ENCODE measurements around the gene HLA-DRA. TPM values are rescaled to one million over a fixed set of nuclear protein-coding genes. Genes with fewer than 3 reads are reported as not detected.

Gene HLA-DRA
- total RNA-seq, 1 experiment from 2014 or later = 2.8 TPM

DNA sequence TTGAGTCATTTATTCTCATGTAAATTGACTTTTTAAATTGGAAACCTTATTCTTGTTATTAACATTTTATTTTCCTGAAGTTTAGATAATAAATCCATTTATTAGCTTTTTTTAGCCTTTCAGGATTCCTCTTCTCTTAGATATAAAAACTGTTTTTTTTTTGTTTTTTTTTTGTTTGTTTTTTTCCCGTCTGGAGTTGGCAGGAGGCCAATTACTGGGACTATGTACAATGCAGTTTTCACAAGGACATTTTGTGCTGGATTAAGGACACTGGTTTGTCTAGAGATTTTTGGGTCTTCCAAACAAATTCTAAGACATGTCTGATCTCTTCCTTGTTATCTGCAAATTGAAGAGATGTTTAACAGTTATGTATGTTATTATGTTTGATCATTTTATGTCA lies 34.0 kb upstream of the HLA-DRA start (continued):
- TF ChIP-seq, protein P1, sequence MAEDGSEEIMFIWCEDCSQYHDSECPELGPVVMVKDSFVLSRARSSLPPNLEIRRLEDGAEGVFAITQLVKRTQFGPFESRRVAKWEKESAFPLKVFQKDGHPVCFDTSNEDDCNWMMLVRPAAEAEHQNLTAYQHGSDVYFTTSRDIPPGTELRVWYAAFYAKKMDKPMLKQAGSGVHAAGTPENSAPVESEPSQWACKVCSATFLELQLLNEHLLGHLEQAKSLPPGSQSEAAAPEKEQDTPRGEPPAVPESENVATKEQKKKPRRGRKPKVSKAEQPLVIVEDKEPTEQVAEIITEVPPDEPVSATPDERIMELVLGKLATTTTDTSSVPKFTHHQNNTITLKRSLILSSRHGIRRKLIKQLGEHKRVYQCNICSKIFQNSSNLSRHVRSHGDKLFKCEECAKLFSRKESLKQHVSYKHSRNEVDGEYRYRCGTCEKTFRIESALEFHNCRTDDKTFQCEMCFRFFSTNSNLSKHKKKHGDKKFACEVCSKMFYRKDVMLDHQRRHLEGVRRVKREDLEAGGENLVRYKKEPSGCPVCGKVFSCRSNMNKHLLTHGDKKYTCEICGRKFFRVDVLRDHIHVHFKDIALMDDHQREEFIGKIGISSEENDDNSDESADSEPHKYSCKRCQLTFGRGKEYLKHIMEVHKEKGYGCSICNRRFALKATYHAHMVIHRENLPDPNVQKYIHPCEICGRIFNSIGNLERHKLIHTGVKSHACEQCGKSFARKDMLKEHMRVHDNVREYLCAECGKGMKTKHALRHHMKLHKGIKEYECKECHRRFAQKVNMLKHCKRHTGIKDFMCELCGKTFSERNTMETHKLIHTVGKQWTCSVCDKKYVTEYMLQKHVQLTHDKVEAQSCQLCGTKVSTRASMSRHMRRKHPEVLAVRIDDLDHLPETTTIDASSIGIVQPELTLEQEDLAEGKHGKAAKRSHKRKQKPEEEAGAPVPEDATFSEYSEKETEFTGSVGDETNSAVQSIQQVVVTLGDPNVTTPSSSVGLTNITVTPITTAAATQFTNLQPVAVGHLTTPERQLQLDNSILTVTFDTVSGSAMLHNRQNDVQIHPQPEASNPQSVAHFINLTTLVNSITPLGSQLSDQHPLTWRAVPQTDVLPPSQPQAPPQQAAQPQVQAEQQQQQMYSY (CRISPR knock-in tag; IDR thresholded peaks at IDR 0.05) = no peak
- no peak for TF ChIP-seq NFATC4 (CRISPR knock-in tag; IDR thresholded peaks at IDR 0.05)
- TF ChIP-seq, protein P2, sequence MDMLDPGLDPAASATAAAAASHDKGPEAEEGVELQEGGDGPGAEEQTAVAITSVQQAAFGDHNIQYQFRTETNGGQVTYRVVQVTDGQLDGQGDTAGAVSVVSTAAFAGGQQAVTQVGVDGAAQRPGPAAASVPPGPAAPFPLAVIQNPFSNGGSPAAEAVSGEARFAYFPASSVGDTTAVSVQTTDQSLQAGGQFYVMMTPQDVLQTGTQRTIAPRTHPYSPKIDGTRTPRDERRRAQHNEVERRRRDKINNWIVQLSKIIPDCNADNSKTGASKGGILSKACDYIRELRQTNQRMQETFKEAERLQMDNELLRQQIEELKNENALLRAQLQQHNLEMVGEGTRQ (CRISPR knock-in tag; IDR thresholded peaks at IDR 0.05) = no peak

DNA sequence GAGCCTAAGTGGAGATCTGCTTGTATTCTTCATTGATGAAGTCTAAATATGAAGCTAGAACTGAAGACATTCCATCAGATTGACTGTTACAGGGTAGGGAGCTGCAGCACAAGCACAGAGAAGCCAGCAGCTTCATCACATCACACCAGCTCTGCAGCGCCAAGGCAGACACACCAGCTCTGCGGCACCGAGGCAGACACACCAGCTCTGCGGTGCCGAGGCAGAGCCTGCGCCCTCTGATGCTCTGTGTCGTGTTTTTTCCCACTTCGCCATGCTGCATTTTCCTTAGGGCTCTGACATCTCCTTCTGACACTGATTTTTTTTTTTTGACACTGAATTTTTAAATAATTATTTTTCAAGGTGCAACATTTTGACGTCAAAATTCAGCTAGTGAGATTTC lies 33.5 kb upstream of the HLA-DRA start:
- H3K9me3 Mint-ChIP-seq = peaks cover 3% of the 10 kb centered on the region
- no peak overlapping the region for H3K27ac Mint-ChIP-seq
- ATAC-seq = no peak
- no peak for DNase-seq (ENCODE audit: low spot score)
- H3K4me1 Mint-ChIP-seq = peaks cover 10% of the 10 kb centered on the region; the same call in 1 of the 2 replicates
- POLR2A ChIA-PET = no interaction called here
- CTCF ChIA-PET = interaction anchor here (1.1 to 1.5 kb wide), 3 partner anchors 161 to 378 kb away, joined by 3 to 4 read pairs (median 3); no protein-coding TSS in a partner anchor
- peaks cover 8% of the 10 kb centered on the region; the same call in 1 of the 2 replicates for H3K27me3 Mint-ChIP-seq (ENCODE audit: low read depth)
- H3K36me3 Mint-ChIP-seq = no peaks in the 10 kb centered on the region
- no peak overlapping the region for H3K4me3 Mint-ChIP-seq
- TF ChIP-seq, protein P3, sequence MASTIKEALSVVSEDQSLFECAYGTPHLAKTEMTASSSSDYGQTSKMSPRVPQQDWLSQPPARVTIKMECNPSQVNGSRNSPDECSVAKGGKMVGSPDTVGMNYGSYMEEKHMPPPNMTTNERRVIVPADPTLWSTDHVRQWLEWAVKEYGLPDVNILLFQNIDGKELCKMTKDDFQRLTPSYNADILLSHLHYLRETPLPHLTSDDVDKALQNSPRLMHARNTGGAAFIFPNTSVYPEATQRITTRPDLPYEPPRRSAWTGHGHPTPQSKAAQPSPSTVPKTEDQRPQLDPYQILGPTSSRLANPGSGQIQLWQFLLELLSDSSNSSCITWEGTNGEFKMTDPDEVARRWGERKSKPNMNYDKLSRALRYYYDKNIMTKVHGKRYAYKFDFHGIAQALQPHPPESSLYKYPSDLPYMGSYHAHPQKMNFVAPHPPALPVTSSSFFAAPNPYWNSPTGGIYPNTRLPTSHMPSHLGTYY (CRISPR knock-in tag; IDR thresholded peaks at IDR 0.05) = no peak
- TF ChIP-seq ZNF263 (CRISPR knock-in tag; IDR thresholded peaks at IDR 0.05; ENCODE audit: low read depth) = no peak
- TF ChIP-seq, protein P4, sequence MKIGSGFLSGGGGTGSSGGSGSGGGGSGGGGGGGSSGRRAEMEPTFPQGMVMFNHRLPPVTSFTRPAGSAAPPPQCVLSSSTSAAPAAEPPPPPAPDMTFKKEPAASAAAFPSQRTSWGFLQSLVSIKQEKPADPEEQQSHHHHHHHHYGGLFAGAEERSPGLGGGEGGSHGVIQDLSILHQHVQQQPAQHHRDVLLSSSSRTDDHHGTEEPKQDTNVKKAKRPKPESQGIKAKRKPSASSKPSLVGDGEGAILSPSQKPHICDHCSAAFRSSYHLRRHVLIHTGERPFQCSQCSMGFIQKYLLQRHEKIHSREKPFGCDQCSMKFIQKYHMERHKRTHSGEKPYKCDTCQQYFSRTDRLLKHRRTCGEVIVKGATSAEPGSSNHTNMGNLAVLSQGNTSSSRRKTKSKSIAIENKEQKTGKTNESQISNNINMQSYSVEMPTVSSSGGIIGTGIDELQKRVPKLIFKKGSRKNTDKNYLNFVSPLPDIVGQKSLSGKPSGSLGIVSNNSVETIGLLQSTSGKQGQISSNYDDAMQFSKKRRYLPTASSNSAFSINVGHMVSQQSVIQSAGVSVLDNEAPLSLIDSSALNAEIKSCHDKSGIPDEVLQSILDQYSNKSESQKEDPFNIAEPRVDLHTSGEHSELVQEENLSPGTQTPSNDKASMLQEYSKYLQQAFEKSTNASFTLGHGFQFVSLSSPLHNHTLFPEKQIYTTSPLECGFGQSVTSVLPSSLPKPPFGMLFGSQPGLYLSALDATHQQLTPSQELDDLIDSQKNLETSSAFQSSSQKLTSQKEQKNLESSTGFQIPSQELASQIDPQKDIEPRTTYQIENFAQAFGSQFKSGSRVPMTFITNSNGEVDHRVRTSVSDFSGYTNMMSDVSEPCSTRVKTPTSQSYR (CRISPR knock-in tag; IDR thresholded peaks at IDR 0.05) = no peak
- TF ChIP-seq NFATC4 (CRISPR knock-in tag; IDR thresholded peaks at IDR 0.05) = no peak
- TF ChIP-seq TEAD4 (CRISPR knock-in tag; IDR thresholded peaks at IDR 0.05) = no peak
- TF ChIP-seq, protein P5, sequence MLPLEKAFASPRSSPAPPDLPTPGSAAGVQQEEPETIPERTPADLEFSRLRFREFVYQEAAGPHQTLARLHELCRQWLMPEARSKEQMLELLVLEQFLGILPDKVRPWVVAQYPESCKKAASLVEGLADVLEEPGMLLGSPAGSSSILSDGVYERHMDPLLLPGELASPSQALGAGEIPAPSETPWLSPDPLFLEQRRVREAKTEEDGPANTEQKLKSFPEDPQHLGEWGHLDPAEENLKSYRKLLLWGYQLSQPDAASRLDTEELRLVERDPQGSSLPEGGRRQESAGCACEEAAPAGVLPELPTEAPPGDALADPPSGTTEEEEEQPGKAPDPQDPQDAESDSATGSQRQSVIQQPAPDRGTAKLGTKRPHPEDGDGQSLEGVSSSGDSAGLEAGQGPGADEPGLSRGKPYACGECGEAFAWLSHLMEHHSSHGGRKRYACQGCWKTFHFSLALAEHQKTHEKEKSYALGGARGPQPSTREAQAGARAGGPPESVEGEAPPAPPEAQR (CRISPR knock-in tag; IDR thresholded peaks at IDR 0.05) = no peak
- no peak for TF ChIP-seq NFYB (CRISPR knock-in tag; conservative IDR thresholded peaks at IDR 0.05; ENCODE audit: low read depth)
- no peak for TF ChIP-seq MXD4 (CRISPR knock-in tag; IDR thresholded peaks at IDR 0.05; ENCODE audit: borderline replicate concordance)
- TF ChIP-seq, protein P6, sequence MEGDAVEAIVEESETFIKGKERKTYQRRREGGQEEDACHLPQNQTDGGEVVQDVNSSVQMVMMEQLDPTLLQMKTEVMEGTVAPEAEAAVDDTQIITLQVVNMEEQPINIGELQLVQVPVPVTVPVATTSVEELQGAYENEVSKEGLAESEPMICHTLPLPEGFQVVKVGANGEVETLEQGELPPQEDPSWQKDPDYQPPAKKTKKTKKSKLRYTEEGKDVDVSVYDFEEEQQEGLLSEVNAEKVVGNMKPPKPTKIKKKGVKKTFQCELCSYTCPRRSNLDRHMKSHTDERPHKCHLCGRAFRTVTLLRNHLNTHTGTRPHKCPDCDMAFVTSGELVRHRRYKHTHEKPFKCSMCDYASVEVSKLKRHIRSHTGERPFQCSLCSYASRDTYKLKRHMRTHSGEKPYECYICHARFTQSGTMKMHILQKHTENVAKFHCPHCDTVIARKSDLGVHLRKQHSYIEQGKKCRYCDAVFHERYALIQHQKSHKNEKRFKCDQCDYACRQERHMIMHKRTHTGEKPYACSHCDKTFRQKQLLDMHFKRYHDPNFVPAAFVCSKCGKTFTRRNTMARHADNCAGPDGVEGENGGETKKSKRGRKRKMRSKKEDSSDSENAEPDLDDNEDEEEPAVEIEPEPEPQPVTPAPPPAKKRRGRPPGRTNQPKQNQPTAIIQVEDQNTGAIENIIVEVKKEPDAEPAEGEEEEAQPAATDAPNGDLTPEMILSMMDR (IDR thresholded peaks at IDR 0.05) = no peak
- TF ChIP-seq, protein P7, sequence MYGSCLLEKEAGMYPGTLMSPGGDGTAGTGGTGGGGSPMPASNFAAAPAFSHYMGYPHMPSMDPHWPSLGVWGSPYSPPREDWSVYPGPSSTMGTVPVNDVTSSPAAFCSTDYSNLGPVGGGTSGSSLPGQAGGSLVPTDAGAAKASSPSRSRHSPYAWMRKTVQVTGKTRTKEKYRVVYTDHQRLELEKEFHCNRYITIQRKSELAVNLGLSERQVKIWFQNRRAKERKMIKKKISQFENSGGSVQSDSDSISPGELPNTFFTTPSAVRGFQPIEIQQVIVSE (CRISPR knock-in tag; IDR thresholded peaks at IDR 0.05; ENCODE audit: borderline replicate concordance) = no peak
- TF ChIP-seq TCF7 (CRISPR knock-in tag; IDR thresholded peaks at IDR 0.05; ENCODE audit: low read depth) = no peak
- TF ChIP-seq, protein P8, sequence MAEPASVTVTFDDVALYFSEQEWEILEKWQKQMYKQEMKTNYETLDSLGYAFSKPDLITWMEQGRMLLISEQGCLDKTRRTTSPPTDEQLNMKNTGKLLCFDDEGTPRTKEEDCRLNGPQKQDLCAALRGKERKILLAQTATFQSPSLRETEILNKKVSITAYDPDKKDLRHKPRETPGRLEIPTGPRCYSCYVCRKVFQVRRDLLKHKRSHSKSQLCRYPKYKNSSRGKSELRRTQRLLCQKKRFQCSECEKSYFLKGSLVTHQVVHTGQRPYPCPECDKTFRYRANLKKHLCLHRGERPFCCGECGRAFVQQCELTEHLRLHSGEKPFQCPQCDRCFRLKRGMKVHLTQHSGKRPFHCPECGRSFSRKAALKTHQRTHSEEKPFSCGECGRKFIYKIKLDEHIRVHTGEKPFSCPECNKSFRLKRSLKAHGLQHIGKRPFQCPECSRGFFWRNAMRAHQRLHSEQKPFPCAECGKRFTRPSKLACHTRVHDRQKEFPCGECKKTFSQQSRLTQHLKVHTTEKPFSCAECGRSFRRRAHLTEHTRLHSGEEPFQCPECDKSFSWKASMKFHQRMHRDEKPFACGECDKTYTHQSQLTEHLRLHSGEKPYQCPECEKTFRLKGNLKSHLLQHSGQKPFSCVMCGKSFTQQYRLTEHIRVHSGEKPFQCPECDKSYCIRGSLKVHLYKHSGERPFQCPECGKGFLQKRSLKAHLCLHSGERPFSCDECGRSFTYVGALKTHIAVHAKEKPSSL (CRISPR knock-in tag; conservative IDR thresholded peaks at IDR 0.05) = no peak
- TF ChIP-seq RORB (CRISPR knock-in tag; IDR thresholded peaks at IDR 0.05) = no peak
- TF ChIP-seq JUN (CRISPR knock-in tag; IDR thresholded peaks at IDR 0.05) = no peak
